Muscle layer of colon (tissue), 2 donors: ENCODE data around the gene PARG.
"Not testable (repeated sequence)": the region's sequence is repeated elsewhere in the genome, so short reads cannot be mapped to it uniquely, and the experiment has no call there.

Experiments used
- H3K27ac ChIP-seq: one replicate; pipeline ENCODE4 v1.7.0; 2013; ENCODE audit warnings: low read depth, mild to moderate bottlenecking, low read length, moderate library complexity
- H3K27me3 ChIP-seq, 2 donors: one replicate each; pipeline ENCODE4 v1.7.0; 2013; ENCODE audit warnings: low read length in 2 of 2, mild to moderate bottlenecking in 2 of 2; ENCODE audit not compliant: insufficient read depth in 2 of 2, control insufficient read depth in 1 of 2
- H3K36me3 ChIP-seq: one replicate; pipeline ENCODE4 v1.7.0; 2013; ENCODE audit warnings: mild to moderate bottlenecking, low read length; ENCODE audit not compliant: insufficient read depth
- H3K4me1 ChIP-seq: one replicate; pipeline ENCODE4 v1.7.0; 2013; ENCODE audit warnings: mild to moderate bottlenecking, low read length; ENCODE audit not compliant: insufficient read depth
- H3K4me3 ChIP-seq, 2 donors: one replicate each; pipeline ENCODE4 v1.7.0; 2013; ENCODE audit warnings: low read length in 2 of 2, low read depth in 1 of 2, mild to moderate bottlenecking in 1 of 2, moderate library complexity in 1 of 2
- H3K9ac ChIP-seq: one replicate; pipeline ENCODE4 v1.7.0; 2013; ENCODE audit warnings: low read length
- H3K9me3 ChIP-seq: one replicate; pipeline ENCODE4 v1.7.0; 2013; ENCODE audit warnings: mild to moderate bottlenecking, low read length
- donor health status: abdominal sarcoma.
- donor health status: Adenocarcinoma of cecum.

The PARG gene

GRCh38 chr10:49890025-49890424 is 51.8 kb downstream of the PARG start:
- not testable (repeated sequence) for H3K4me1 ChIP-seq, H3K27me3 ChIP-seq, H3K27ac ChIP-seq, H3K36me3 ChIP-seq, H3K4me3 ChIP-seq, H3K9me3 ChIP-seq, H3K9ac ChIP-seq

- not testable (repeated sequence) for H3K9me3 ChIP-seq, H3K27me3 ChIP-seq, H3K4me1 ChIP-seq, H3K36me3 ChIP-seq, H3K27ac ChIP-seq, H3K9ac ChIP-seq, H3K4me3 ChIP-seq
Measured at GRCh38 chr10:49884739-49885331, 57.0 kb downstream of the PARG start.

GRCh38 chr10:49883852-49884251 is 58.0 kb downstream of the PARG start:
- H3K9me3 ChIP-seq, H3K27me3 ChIP-seq, H3K36me3 ChIP-seq: not testable (repeated sequence)

GRCh38 chr10:49882327-49882726 is 59.5 kb downstream of the PARG start:
- not testable (repeated sequence) for H3K9me3 ChIP-seq, H3K27ac ChIP-seq, H3K9ac ChIP-seq, H3K27me3 ChIP-seq, H3K4me1 ChIP-seq, H3K36me3 ChIP-seq, H3K4me3 ChIP-seq

More at GRCh38 chr10:49883852-49884251, 58.0 kb downstream of the PARG start:
- not testable (repeated sequence) for H3K9ac ChIP-seq, H3K4me1 ChIP-seq, H3K4me3 ChIP-seq, H3K27ac ChIP-seq

- not testable (repeated sequence) for H3K9ac ChIP-seq, H3K27ac ChIP-seq, H3K36me3 ChIP-seq, H3K4me1 ChIP-seq, H3K9me3 ChIP-seq, H3K4me3 ChIP-seq, H3K27me3 ChIP-seq
Measured at GRCh38 chr10:49872740-49873139, 69.1 kb downstream of the PARG start.

- not testable (repeated sequence) for H3K9ac ChIP-seq, H3K27me3 ChIP-seq, H3K4me1 ChIP-seq, H3K36me3 ChIP-seq, H3K4me3 ChIP-seq, H3K9me3 ChIP-seq, H3K27ac ChIP-seq
Measured at GRCh38 chr10:49871462-49871861, 70.4 kb downstream of the PARG start.

GRCh38 chr10:49859933-49860332 is 81.9 kb downstream of the PARG start:
- not testable (repeated sequence) for H3K27me3 ChIP-seq, H3K27ac ChIP-seq, H3K4me1 ChIP-seq, H3K4me3 ChIP-seq, H3K9ac ChIP-seq, H3K36me3 ChIP-seq, H3K9me3 ChIP-seq

GRCh38 chr10:49858697-49859382 is 83.0 kb downstream of the PARG start:
- not testable (repeated sequence) for H3K9me3 ChIP-seq, H3K27ac ChIP-seq, H3K4me3 ChIP-seq, H3K27me3 ChIP-seq, H3K9ac ChIP-seq, H3K36me3 ChIP-seq, H3K4me1 ChIP-seq

GRCh38 chr10:49849520-49849919 is 92.3 kb downstream of the PARG start:
- not testable (repeated sequence) for H3K9ac ChIP-seq, H3K36me3 ChIP-seq, H3K27ac ChIP-seq, H3K4me1 ChIP-seq, H3K9me3 ChIP-seq, H3K27me3 ChIP-seq, H3K4me3 ChIP-seq

- Histone ChIP-seq H3K27ac (no peak overlapping the region), H3K4me1 (no peaks in the 10 kb centered on the region), H3K9me3 (no peaks in the 10 kb centered on the region), H3K9ac (no peak overlapping the region), H3K36me3 (peaks cover 23% of the 10 kb centered on the region), H3K27me3 (no peaks in the 10 kb centered on the region), H3K4me3 (no peak overlapping the region)
Measured at GRCh38 chr10:49844775-49845595, 96.8 kb downstream of the PARG start.

- H3K9ac ChIP-seq, H3K4me1 ChIP-seq, H3K4me3 ChIP-seq, H3K27me3 ChIP-seq, H3K9me3 ChIP-seq, H3K27ac ChIP-seq: not testable (repeated sequence)
- H3K36me3 ChIP-seq = peaks cover 32% of the 10 kb centered on the region
Measured at GRCh38 chr10:49842333-49842628, 99.5 kb downstream of the PARG start.
